H1 (cell line): Measurements from ENCODE around the gene CACNA2D1. TPM values are rescaled to one million over a fixed set of nuclear protein-coding genes. Genes with fewer than 3 reads are reported as not detected.

Experiments used
- CTCF ChIA-PET: fragments of 300-600 bp; sonication (Branson Sonifier 250); formaldehyde crosslinking; loops from one replicate; lab custom pipeline; 2021; ENCODE audit not compliant: partially characterized antibody; lab: Charles Lee
- POLR2A ChIA-PET: fragments of 300-600 bp; sonication (Branson Sonifier 250); formaldehyde crosslinking; loops from one replicate; lab custom pipeline; 2021; ENCODE audit warnings: inconsistent platforms; ENCODE audit not compliant: partially characterized antibody; lab: Charles Lee
- DNase-seq, 2 experiments: peaks; one replicate each; pipeline versions ENCODE4 v3.0.0 to v3.0.0-alpha.2; 2010 to 2022; ENCODE audit warnings: low spot score in 2 of 2, low read depth in 1 of 2, mixed read lengths in 1 of 2
- FAIRE-seq: peaks from 2 replicates; lab custom pipeline; 2011; peaks lifted over from hg19 to GRCh38; lab: Jason Lieb, UNC
- H2AFZ ChIP-seq: 2 replicates; pipeline ENCODE4 v1.8.1; 2012; ENCODE audit warnings: low read length, inconsistent platforms
- H2AK5ac ChIP-seq: 2 replicates; pipeline ENCODE4 v1.6.1; 2013; ENCODE audit warnings: low read depth, low read length
- H2BK120ac ChIP-seq: replicated peaks from 2 replicates; pipeline ENCODE3; 2013; ENCODE audit warnings: low read depth, low read length, inconsistent platforms
- H2BK12ac ChIP-seq: 2 replicates; pipeline ENCODE4 v1.6.1; 2013; ENCODE audit warnings: low read depth, low read length
- H2BK15ac ChIP-seq: 2 replicates; pipeline ENCODE4 v1.6.1; 2013; ENCODE audit warnings: low read length
- H2BK20ac ChIP-seq: 2 replicates; pipeline ENCODE4 v1.6.1; 2013; ENCODE audit warnings: low read length
- H2BK5ac ChIP-seq: 2 replicates; pipeline ENCODE4 v1.6.1; 2013; ENCODE audit warnings: low read depth, low read length
- H3K14ac ChIP-seq: 2 replicates; pipeline ENCODE4 v1.6.1; 2013; ENCODE audit warnings: inconsistent platforms; ENCODE audit not compliant: insufficient read length
- H3K18ac ChIP-seq: 2 replicates; pipeline ENCODE4 v1.6.1; 2013; ENCODE audit warnings: low read length; ENCODE audit errors: extremely low read depth
- H3K23ac ChIP-seq: 2 replicates; pipeline ENCODE4 v1.6.1; 2013; ENCODE audit warnings: inconsistent platforms; ENCODE audit not compliant: insufficient read length
- H3K23me2 ChIP-seq: 2 replicates; pipeline ENCODE4 v1.6.1; 2013; ENCODE audit warnings: low read depth, low read length
- H3K27ac ChIP-seq: 2 replicates; pipeline ENCODE4 v1.6.1; 2011; ENCODE audit warnings: low read depth, low read length, inconsistent platforms
- H3K27me3 ChIP-seq, 4 experiments: replicated peaks in 1 of 4; 1 replicate in 1 of 4; 2 replicates in 3 of 4; pipeline versions ENCODE4 v1.6.1 to v1.8.1; 2011 to 2013; ENCODE audit warnings: low read length in 3 of 4, mild to moderate bottlenecking in 3 of 4, inconsistent platforms in 2 of 4, mixed read lengths in 2 of 4, moderate library complexity in 1 of 4; ENCODE audit not compliant: control insufficient read depth in 3 of 4, insufficient read depth in 3 of 4; ENCODE audit errors: extremely low read depth in 1 of 4
- H3K36me3 ChIP-seq, 4 experiments: 2 replicates each; pipeline versions ENCODE4 v1.6.1 to v1.8.1; 2011 to 2013; ENCODE audit warnings: mild to moderate bottlenecking in 4 of 4, low read length in 3 of 4, moderate library complexity in 2 of 4, control low read depth in 1 of 4, inconsistent platforms in 1 of 4; ENCODE audit not compliant: insufficient read depth in 4 of 4, control insufficient read depth in 2 of 4
- H3K4ac ChIP-seq: replicated peaks from 2 replicates; pipeline ENCODE3; 2013; ENCODE audit warnings: low read length, low read depth, mixed read lengths, inconsistent platforms; ENCODE audit not compliant: insufficient read length
- H3K4me1 ChIP-seq, 4 experiments: replicated peaks in 1 of 4; 1 replicate in 1 of 4; 2 replicates in 3 of 4; pipeline versions ENCODE4 v1.6.1 to v1.8.1; 2011 to 2013; ENCODE audit warnings: low read length in 3 of 4, inconsistent platforms in 2 of 4, mixed read lengths in 1 of 4; ENCODE audit not compliant: insufficient read depth in 4 of 4, control insufficient read depth in 3 of 4
- H3K4me2 ChIP-seq, 2 experiments: 2 replicates each; pipeline versions ENCODE4 v1.6.1 to v1.8.1; 2011 to 2013; ENCODE audit warnings: low read depth in 2 of 2, low read length in 2 of 2, control low read depth in 1 of 2, inconsistent platforms in 1 of 2, mild to moderate bottlenecking in 1 of 2; ENCODE audit not compliant: insufficient read depth in 1 of 2
- H3K4me3 ChIP-seq, 4 experiments: fragments of 200-600, 300-600 bp in 1 of 4; sonication (generic), shearing (Covaris generic), sonication (Bioruptor Twin) in 1 of 4; 2 replicates each; pipeline versions ENCODE4 v1.5.1 to v1.8.1; 2011 to 2016; ENCODE audit warnings: low read length in 4 of 4, low read depth in 3 of 4, control low read depth in 2 of 4, inconsistent platforms in 2 of 4, mild to moderate bottlenecking in 2 of 4, mixed read lengths in 1 of 4, moderate library complexity in 1 of 4; ENCODE audit not compliant: insufficient read depth in 2 of 4; ENCODE audit errors: extremely low read depth in 1 of 4
- H3K56ac ChIP-seq: replicated peaks from 2 replicates; pipeline ENCODE3; 2013; ENCODE audit warnings: low read depth, mild to moderate bottlenecking, mixed read lengths, low read length, inconsistent platforms; ENCODE audit not compliant: insufficient read length
- H3K79me1 ChIP-seq: 2 replicates; pipeline ENCODE4 v1.6.1; 2013; ENCODE audit warnings: low read depth, low read length, control low read depth
- H3K79me2 ChIP-seq, 2 experiments: 2 replicates each; pipeline versions ENCODE4 v1.6.1 to v1.8.1; 2012 to 2013; ENCODE audit warnings: low read length in 2 of 2, mild to moderate bottlenecking in 2 of 2, inconsistent platforms in 1 of 2; ENCODE audit not compliant: insufficient read depth in 2 of 2, control insufficient read depth in 1 of 2
- H3K9ac ChIP-seq, 4 experiments: replicated peaks in 1 of 4; 1 replicate in 1 of 4; 2 replicates in 3 of 4; pipeline versions ENCODE4 v1.6.1 to v1.8.1; 2011 to 2013; ENCODE audit warnings: low read depth in 3 of 4, low read length in 3 of 4, control low read depth in 2 of 4, mild to moderate bottlenecking in 2 of 4, moderate library complexity in 2 of 4, inconsistent platforms in 1 of 4; ENCODE audit errors: extremely low read depth in 1 of 4
- H3K9me3 ChIP-seq, 2 experiments: 2 replicates each; pipeline versions ENCODE4 v1.6.1 to v1.8.1; 2012 to 2013; ENCODE audit warnings: mild to moderate bottlenecking in 2 of 2, moderate library complexity in 2 of 2, control low read depth in 1 of 2, inconsistent platforms in 1 of 2, low read depth in 1 of 2, low read length in 1 of 2, mixed read lengths in 1 of 2; ENCODE audit not compliant: insufficient read depth in 2 of 2
- H4K20me1 ChIP-seq, 2 experiments: replicated peaks in 1 of 2; 2 replicates each; pipeline versions ENCODE3 to v1.8.1; 2011 to 2013; ENCODE audit warnings: inconsistent platforms in 2 of 2, low read length in 2 of 2, mild to moderate bottlenecking in 1 of 2; ENCODE audit not compliant: insufficient read depth in 2 of 2, control insufficient read depth in 1 of 2
- H4K5ac ChIP-seq: 2 replicates; pipeline ENCODE4 v1.6.1; 2013; ENCODE audit warnings: low read length, low read depth, mixed read lengths, inconsistent platforms; ENCODE audit not compliant: insufficient read length
- H4K8ac ChIP-seq: 2 replicates; pipeline ENCODE4 v1.8.0; 2013; ENCODE audit warnings: mild to moderate bottlenecking, moderate library complexity, low read length, inconsistent platforms; ENCODE audit not compliant: insufficient read depth; ENCODE audit errors: extremely low read depth
- H4K91ac ChIP-seq: replicated peaks from 2 replicates; pipeline ENCODE3; 2013; ENCODE audit warnings: low read length, mixed read lengths, inconsistent platforms; ENCODE audit not compliant: insufficient read length
- CHD1 ChIP-seq: IDR thresholded peaks from 2 replicates; pipeline ENCODE4 v1.6.1; 2012; ENCODE audit warnings: low read depth, low read length, improper control_type of control experiment
- KDM4A ChIP-seq: IDR thresholded peaks from one replicate; pipeline ENCODE4 v1.7.1; 2012; ENCODE audit warnings: low read depth, mild to moderate bottlenecking, moderate library complexity, low read length, inconsistent platforms; ENCODE audit not compliant: severe bottlenecking
- WGBS, 2 experiments: shearing (Covaris generic) in 1 of 2; methylation state at CpG; one replicate each; pipeline versions ENCODE4 v1.1.6 to v1.1.7; 2013 to 2015; ENCODE audit warnings: low lambda C conversion rate in 2 of 2, mixed read lengths in 2 of 2, inconsistent platforms in 1 of 2, low coverage in 1 of 2, missing lambda C conversion rate in 1 of 2; ENCODE audit not compliant: insufficient replicate concordance in 2 of 2, insufficient coverage in 1 of 2, insufficient read length in 1 of 2; ENCODE audit errors: extremely low coverage in 1 of 2, missing lambda C conversion rate in 1 of 2; 5-methylcytosine and 5-hydroxymethylcytosine counted together
- polyA plus RNA-seq, 7 experiments: library from polyadenylated mRNA; depleted of rRNA in 3 of 7; stranded (reverse) in 5 of 7; unstranded in 2 of 7; fragments of >200 nt in 5 of 7; fragments of 200-250 nt in 2 of 7; gene quantifications; 1 replicate in 5 of 7; 2 replicates in 1 of 7; 4 replicates in 1 of 7; pipeline versions ENCODE4 v1.2.1 to v1.2.3, GENCODE V29; 2011 to 2013; ENCODE audit warnings: missing spikeins in 2 of 7, mixed read lengths in 2 of 7
- total RNA-seq: library from RNA; stranded (reverse); fragmentation: NEBNext Ultra II Directional; extraction: Animal tissue kit (Norgen Biotek cat#: 25700); gene quantifications from 2 replicates; pipeline ENCODE4 v1.2.1, GENCODE V29; 2021

The CACNA2D1 gene
- total and polyA plus RNA-seq, 2 of the 8 experiments (the other 6 are each of a cell fraction or from before 2014, with no cell fraction given): 4.3 to 27.3 TPM

GRCh38 chr7:82268632-82269031, 174.9 kb downstream of the CACNA2D1 start:
- Histone ChIP-seq H3K27ac (no peak overlapping the region), H2BK12ac (no peak overlapping the region), H3K36me3 (no peaks in the 10 kb centered on the region), H4K5ac (no peak overlapping the region), H3K9ac (no peak overlapping the region), H2AK5ac (no peak overlapping the region), H3K9me3 (no peaks in the 10 kb centered on the region), H3K4me1 (no peaks in the 10 kb centered on the region), H3K23ac (no peak overlapping the region), H3K56ac (no peak overlapping the region), H4K8ac (no peak overlapping the region), H3K27me3 (peaks cover 0 to 1% (median 0%) of the 10 kb centered on the region in 4 experiments; a peak in 1 of 7 replicates), H3K14ac (no peak overlapping the region), H3K23me2 (no peaks in the 10 kb centered on the region), H2AFZ (no peak overlapping the region), H2BK120ac (no peak overlapping the region), H2BK5ac (no peak overlapping the region), H3K79me1 (no peaks in the 10 kb centered on the region), H3K4me2 (no peak overlapping the region), H3K79me2 (no peaks in the 10 kb centered on the region), H3K4me3 (no peak overlapping the region), H4K20me1 (no peaks in the 10 kb centered on the region), H3K4ac (no peak overlapping the region), H3K18ac (no peak overlapping the region), H2BK20ac (no peak overlapping the region), H4K91ac (no peak overlapping the region), H2BK15ac (no peak overlapping the region)
- CTCF ChIA-PET: interaction anchor here (1.9 kb wide), 1 partner anchor 14 kb away, joined by 5 read pairs; no protein-coding TSS in a partner anchor
- whole genome bisulfite sequencing, 2 experiments: 88% methylated on average over 1 of the region's 1 CpG; no CpG with 5 or more reads in 1 of the 2 experiments
- POLR2A ChIA-PET: no interaction called here
- DNase-seq: no peak
- TF ChIP-seq KDM4A: no peak
- no peak for TF ChIP-seq CHD1
- no peak for FAIRE-seq
